Stomach smooth muscle (tissue), 2 donors: ENCODE results near the gene AGAP1.

Experiments
- H3K27ac ChIP-seq: one replicate; pipeline ENCODE4 v1.7.0; 2013; ENCODE audit warnings: mild to moderate bottlenecking, low read length, inconsistent platforms
- H3K27me3 ChIP-seq, 2 donors: one replicate each; pipeline ENCODE4 v1.7.0; 2013; ENCODE audit warnings: low read length in 2 of 2; ENCODE audit not compliant: insufficient read depth in 2 of 2, control insufficient read depth in 1 of 2
- H3K36me3 ChIP-seq, 2 donors: one replicate each; pipeline ENCODE4 v1.7.0; 2013; ENCODE audit warnings: low read length in 2 of 2; ENCODE audit not compliant: control insufficient read depth in 2 of 2, insufficient read depth in 2 of 2
- H3K4me1 ChIP-seq: one replicate; pipeline ENCODE4 v1.7.0; 2013; ENCODE audit warnings: low read length; ENCODE audit not compliant: control insufficient read depth, insufficient read depth
- H3K4me3 ChIP-seq, 2 donors: one replicate each; pipeline ENCODE4 v1.7.0; 2013; ENCODE audit warnings: low read length in 2 of 2
- H3K9ac ChIP-seq, 2 donors: one replicate each; pipeline ENCODE4 v1.7.0; 2013; ENCODE audit warnings: low read length in 2 of 2, mild to moderate bottlenecking in 1 of 2
- H3K9me3 ChIP-seq, 2 donors: one replicate each; pipeline ENCODE4 v1.7.0; 2013; ENCODE audit warnings: low read length in 2 of 2; ENCODE audit not compliant: control insufficient read depth in 2 of 2
- donor health status: healthy.
- donor health status: Pancreatic carcinoma.

The AGAP1 gene

DNA sequence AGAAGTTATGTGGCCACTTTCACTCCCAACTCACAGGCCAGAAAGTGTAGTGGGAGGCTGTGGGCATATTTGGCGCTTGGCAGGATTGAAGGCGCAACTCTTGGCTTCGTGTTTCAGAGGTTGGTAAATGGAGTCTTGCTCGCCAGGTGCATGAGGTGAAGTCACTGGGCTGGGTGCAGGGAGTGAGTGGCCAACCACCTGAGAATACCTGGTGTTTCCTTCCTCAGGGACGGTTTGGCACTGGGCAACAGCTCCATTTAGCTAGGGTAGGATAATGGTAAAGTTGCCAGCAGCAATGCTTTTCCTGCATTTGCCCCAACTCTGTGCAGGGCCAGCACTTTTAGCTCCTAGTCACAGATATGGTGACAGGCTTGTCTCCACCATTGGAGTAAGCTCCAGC is 115.9 kb downstream of the AGAP1 start:
- H3K27ac ChIP-seq = no peak overlapping the region
- no peaks in the 10 kb centered on the region for H3K9me3 ChIP-seq
- no peak overlapping the region for H3K4me3 ChIP-seq
- no peaks in the 10 kb centered on the region for H3K36me3 ChIP-seq
- no peak overlapping the region for H3K9ac ChIP-seq
- peaks cover 21% of the 10 kb centered on the region for H3K4me1 ChIP-seq
- H3K27me3 ChIP-seq = no peaks in the 10 kb centered on the region

DNA sequence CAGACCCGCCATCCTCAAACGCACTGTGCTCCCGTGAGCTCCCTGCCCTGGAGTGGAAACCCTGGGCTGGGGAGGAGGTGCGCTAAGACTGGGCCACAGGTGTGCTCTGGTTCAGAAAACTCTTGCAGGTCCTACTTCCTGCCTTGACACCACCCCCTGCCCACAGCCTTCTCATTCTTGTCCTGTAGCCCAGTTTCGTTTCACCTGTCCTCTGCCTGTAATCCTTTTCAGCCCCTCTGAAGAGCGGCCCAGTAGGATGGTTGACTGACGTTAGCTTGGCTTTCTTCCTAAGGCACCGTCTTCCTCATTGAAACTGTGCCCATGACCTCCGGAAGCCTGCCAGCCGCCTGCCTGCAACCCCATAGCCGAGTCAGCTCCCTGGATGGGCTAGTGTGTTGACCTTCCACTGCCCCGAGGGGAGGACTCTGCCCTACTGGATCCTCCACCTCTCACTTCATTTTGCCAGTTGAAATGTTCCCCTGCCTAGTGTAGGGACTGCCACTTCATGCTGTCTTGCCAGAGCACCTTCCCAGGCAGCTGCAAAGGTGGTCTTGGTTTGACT is 116.9 kb downstream of the AGAP1 start:
- Histone ChIP-seq H3K4me1 (peaks cover 24% of the 10 kb centered on the region), H3K27ac (no peak overlapping the region), H3K9ac (no peak overlapping the region), H3K9me3 (no peaks in the 10 kb centered on the region), H3K4me3 (no peak overlapping the region), H3K27me3 (no peaks in the 10 kb centered on the region), H3K36me3 (no peaks in the 10 kb centered on the region)

DNA sequence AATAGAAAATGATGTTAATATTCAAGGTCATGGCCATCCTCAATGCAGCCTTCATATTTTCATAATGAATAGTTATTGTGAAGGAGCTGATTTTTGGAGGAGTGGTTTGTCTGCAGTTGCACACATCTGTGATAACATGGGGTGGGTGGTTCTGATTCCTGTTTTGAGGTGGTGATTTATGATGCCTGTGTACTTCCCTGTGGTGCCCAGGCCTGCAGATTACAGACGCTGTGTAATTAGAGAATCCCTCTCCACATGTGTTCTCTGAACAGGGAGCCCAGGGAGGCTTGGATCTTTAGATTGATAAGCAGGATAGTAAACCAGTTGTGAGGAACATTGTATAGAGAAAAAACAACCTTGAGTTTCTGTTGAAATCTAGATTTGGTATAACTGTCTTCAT is 117.5 kb downstream of the AGAP1 start:
- peaks cover 22% of the 10 kb centered on the region for H3K4me1 ChIP-seq
- H3K9ac ChIP-seq = no peak overlapping the region

DNA sequence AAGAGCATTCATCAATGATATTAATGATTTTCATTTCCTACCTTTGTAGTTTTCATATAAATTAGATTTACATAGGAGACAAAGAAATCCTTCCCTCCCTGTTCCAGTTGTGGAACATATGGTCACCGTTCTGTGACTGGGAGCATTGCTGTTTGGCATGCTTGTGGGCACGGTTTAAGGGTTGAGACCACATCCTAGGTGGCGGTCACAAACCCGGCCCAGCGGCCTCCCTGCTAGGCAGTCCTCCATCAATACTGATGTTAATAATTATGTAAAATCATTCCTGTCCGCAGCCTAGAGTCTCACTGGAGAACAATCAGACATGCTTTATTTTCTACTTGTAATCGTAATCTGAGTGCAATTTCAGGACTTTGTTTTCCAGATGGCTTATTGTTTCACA is 117.9 kb downstream of the AGAP1 start:
- H3K27me3 ChIP-seq = no peaks in the 10 kb centered on the region
- H3K9ac ChIP-seq = no peak overlapping the region
- no peak overlapping the region for H3K4me3 ChIP-seq
- peaks cover 22% of the 10 kb centered on the region for H3K4me1 ChIP-seq
- no peak overlapping the region for H3K27ac ChIP-seq
- H3K9me3 ChIP-seq = no peaks in the 10 kb centered on the region
- H3K36me3 ChIP-seq = no peaks in the 10 kb centered on the region

More for the DNA sequence above, 117.5 kb downstream of the AGAP1 start:
- no peaks in the 10 kb centered on the region for H3K27me3 ChIP-seq
- no peak overlapping the region for H3K27ac ChIP-seq
- no peaks in the 10 kb centered on the region for H3K36me3 ChIP-seq
- H3K9me3 ChIP-seq = no peaks in the 10 kb centered on the region
- H3K4me3 ChIP-seq = no peak overlapping the region

DNA sequence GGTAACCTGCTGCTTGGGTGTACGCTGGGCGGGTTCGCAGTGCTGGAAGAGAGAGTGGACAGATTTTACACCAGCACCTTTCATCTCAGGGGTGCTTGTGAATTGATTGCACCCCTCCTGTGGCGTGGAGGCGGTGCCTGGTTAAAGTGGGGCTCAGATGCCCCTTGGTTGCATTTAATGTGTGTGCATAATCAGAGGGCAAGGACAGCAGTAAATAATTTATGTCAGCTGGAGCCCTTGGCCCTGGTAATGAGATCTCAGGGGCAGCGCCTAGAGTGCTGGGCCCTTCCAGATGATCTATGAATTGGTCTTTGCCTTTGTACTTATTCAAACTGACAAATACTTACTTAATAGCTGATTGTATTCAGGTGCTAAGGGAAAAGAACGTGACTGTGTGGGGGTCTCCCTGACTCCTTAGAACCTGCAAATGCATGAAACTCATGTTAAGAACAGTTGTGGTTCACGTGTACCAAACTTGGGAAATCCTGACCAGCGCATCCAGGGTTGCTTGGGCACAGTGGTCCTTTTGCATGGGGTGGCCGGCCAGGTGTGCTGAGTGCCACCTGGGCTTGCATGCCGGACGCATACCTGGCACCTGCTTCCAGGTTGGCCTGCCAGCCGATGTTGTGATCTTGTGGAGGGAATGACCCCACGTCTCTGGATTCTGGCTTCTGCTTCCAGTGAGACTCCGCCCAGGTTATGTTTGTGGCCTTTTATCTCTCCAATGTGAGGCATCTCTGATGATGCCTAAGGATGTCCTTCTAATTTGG is 118.5 kb downstream of the AGAP1 start:
- H3K4me1 ChIP-seq = peaks cover 24% of the 10 kb centered on the region

DNA sequence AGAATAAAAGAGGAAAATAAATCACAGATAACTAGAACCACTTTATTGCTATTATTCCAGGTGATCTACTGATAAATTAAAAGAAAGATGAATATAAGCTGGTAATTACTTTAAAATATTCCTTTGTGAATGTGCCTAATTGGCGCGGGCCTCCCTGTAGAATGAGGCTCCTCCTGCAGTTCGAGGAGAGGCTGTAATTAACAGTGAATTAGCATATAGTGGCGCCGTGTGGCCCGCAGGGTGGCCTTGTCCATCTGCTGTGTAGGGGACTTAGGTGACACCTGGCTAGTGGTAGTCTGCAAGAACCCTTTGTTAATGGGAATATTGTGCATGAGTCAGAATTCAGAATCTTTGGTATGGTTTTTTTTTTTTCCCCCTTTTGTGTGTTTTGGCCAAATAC is 119.8 kb downstream of the AGAP1 start:
- Histone ChIP-seq H3K4me3 (no peak overlapping the region), H3K36me3 (no peaks in the 10 kb centered on the region), H3K9me3 (no peaks in the 10 kb centered on the region), H3K27ac (no peak overlapping the region), H3K27me3 (no peaks in the 10 kb centered on the region), H3K9ac (no peak overlapping the region), H3K4me1 (peaks cover 16% of the 10 kb centered on the region)

More for the DNA sequence above, 118.5 kb downstream of the AGAP1 start:
- Histone ChIP-seq H3K4me3 (no peak overlapping the region), H3K36me3 (no peaks in the 10 kb centered on the region), H3K27me3 (no peaks in the 10 kb centered on the region), H3K27ac (no peak overlapping the region), H3K9ac (no peak overlapping the region), H3K9me3 (no peaks in the 10 kb centered on the region)

DNA sequence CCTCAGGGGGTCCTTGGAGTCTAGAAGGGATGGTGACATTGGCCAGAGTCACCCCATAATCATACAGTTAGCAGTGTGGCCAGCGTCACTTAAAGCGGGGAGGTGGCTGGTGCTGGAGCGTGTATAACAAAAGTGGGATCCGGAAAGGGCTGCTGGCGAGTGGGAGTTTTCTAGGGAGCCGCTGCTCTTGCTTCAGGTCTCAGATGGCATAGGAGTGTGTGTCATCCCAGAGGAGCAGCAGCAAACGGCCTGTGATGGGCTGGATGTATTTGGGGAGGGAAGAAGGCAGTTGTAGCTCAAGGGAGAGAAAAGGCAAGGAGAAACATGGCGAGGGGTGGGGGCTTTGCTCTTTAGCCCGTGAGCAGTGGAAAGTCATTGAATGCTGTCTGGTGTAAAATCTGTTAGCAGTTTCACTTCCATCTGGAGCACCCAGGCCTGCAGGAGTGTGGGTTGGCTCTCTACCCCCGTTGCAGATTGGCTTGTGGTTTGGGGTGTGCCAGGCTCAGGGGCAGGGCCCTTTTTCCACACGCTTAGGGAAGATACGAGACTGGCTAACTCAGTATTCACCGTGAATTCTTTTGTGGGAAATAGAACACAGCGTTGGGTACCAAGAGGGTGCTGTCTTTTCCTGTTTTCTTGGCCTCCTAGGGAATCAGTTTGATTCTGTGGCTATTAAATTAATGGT is 120.5 kb downstream of the AGAP1 start:
- Histone ChIP-seq H3K27me3 (no peaks in the 10 kb centered on the region), H3K36me3 (no peaks in the 10 kb centered on the region), H3K27ac (no peak overlapping the region), H3K4me1 (peaks cover 16% of the 10 kb centered on the region), H3K9ac (no peak overlapping the region), H3K9me3 (no peaks in the 10 kb centered on the region), H3K4me3 (no peak overlapping the region)

DNA sequence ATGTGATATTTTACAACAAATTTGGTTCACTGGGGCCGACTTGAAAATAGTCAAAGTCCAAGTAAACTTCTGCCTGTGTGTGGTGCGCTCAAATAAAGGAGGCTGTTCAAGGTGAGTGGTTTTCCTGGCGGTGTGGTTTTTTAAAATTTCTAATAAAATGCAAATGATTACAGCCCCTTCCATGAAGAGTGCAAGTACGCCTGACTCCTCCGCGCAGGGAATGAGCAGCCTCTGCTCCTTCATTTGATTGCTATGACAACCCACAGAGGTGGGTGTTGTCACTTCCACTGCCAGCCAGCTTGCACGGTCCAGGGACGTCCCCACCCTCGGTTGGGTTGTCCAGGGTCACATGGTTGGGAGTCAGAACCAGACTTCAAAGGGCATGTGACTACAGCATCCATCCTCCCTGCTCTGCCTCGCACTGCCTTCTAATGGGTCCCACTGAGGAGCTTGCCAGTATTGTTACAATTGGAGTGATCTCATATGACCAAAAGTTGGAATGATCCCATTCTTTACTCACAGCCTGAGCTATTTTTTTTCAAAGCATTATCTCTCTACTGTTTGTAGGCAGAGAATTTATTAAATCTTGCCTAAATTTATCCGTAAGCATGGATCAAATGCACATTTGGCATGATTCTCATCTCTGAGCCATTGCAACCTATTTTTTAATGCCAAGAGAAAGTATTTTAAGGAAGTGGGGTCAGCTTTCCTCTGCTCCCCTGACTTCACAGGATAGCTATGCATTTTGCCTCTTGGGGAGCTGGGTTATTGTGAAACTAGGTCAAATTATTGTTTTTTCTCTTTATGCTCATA is 121.3 kb downstream of the AGAP1 start:
- Histone ChIP-seq H3K9me3 (no peaks in the 10 kb centered on the region), H3K27ac (peak overlapping the region; percentile 6), H3K27me3 (no peaks in the 10 kb centered on the region), H3K4me1 (peaks cover 16% of the 10 kb centered on the region), H3K4me3 (no peak overlapping the region), H3K9ac (no peak overlapping the region), H3K36me3 (no peaks in the 10 kb centered on the region)

DNA sequence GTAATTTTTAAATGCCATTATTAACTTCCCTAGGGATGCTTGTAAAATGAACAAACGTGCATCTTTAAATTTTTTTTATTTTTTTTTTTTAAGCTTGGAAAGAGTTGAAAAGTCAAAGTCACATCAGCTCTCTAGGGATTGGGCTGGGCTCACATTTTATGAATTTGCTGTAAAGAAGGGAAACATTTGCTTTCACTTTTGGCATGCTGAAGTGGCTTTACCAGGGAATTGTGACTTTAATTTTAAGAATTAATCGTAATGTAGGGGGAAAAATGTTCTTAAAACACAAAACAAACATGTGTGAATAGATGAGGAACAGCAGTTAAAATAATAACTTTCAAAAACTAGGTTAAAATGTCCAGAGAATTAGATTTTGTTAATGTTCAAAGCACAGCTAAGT is 123.0 kb downstream of the AGAP1 start:
- no peak overlapping the region for H3K4me3 ChIP-seq
- H3K27ac ChIP-seq = no peak overlapping the region
- no peak overlapping the region for H3K9ac ChIP-seq
- no peaks in the 10 kb centered on the region for H3K9me3 ChIP-seq
- no peaks in the 10 kb centered on the region for H3K27me3 ChIP-seq
- no peaks in the 10 kb centered on the region for H3K36me3 ChIP-seq
- peaks cover 16% of the 10 kb centered on the region for H3K4me1 ChIP-seq

DNA sequence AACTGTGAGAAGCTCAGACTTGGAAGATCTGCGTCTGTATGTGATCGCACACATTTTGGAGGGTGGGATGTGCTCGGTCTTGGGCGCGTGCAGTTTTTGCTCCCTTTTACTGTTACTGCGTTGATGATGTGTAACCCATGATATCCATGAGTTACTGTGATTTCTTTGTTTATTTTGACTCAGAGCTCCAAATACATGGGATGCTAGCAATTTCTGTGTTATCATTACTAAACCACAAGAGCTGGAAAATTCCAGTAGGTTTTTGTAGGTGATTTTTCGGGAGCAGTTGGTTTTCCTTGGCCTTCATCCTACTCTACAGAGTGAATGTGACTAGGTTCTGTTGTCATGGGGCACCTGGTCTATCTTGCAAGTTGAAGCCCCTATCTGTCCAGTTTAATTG is 124.2 kb downstream of the AGAP1 start:
- Histone ChIP-seq H3K9ac (no peak overlapping the region), H3K27me3 (no peaks in the 10 kb centered on the region), H3K27ac (no peak overlapping the region), H3K9me3 (no peaks in the 10 kb centered on the region), H3K4me3 (no peak overlapping the region), H3K4me1 (peaks cover 13% of the 10 kb centered on the region), H3K36me3 (no peaks in the 10 kb centered on the region)
